Measurements from ENCODE around the gene LUC7L2.
"Not testable (repeated sequence)": the region's sequence is repeated elsewhere in the genome, so short reads cannot be mapped to it uniquely, and the experiment has no call there.

Gene LUC7L2

DNA sequence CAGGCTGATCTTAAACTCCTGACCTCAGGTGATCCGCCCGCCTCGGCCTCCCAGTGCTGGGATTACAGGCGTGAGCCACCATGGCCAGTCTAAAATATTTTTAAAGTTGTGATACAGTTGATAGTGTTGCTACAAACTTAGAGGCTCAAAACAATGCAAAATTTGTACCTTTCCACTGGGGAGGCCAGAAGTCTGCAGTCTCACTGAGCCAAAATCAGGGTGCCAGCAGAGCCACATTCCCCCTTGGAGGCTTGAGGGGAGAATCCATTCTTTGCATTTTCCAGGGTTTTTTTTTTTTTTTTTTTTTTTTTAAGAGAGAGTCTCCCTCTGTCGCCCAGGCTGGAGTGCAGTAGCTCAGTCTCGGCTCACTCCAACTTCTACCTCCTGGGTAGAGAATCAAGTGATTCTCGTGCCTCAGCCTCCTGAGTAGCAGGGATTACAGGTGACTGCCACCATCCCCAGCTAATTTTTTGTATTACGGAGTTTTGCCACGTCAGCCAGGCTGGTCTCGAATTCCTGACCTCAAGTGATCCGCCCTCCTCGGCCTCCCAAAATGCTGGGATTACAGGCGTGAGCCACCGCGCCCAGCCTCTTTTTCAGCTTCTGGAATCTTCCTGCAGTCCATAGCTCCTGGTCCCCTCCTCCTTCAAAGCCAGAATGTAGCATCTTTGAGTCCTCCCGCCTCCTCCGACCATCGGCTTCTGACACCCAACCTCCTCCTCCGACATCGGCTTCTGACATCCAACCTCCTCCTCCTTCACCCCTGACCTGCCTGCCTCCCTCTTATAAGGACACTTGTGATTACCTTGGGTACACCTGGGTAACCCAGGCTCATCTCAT lies 86.6 kb downstream of the LUC7L2 start:
- DNase-seq (ENCODE audit: low spot score), result no peak

DNA sequence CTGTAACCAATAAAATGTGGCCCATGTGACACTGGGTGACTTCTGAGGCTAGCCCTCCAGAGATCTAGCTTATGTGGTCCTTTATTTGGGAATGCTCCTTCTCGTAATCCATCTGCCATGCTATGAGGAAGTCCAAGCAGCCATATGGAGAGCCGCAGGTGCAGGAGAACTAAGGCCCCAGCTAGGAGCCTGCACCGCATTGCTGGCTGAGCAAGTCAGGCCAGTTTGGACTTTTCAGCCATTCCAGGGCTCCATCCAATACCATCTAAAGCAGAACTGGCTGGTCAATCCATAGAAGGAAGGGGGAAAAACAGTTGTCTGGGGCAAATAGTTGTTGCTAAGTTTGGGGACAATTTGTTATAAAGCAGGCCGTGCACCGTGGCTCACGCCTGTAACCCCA lies 91.2 kb downstream of the LUC7L2 start:
- no peak for DNase-seq (ENCODE audit: low spot score)

DNA sequence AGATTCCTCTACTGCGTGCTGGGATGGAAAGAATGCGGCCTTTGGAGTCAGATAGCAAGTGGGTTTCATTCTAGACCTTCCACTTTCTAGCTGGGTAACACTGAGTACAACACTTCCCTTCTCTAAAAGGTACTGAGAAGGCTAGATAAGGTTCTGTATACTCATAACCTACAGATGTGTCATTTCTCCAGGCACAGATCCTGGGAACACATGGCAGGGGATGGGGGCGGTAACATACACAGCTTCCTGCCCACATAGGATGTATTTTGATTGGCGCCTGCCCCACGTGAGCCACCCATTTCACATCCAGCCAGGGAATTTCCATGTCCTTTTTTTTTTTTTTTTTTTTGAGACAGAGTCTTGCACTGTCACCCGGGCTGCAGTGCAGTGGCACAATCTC lies 91.9 kb downstream of the LUC7L2 start:
- no peak for DNase-seq (ENCODE audit: low spot score)

DNA sequence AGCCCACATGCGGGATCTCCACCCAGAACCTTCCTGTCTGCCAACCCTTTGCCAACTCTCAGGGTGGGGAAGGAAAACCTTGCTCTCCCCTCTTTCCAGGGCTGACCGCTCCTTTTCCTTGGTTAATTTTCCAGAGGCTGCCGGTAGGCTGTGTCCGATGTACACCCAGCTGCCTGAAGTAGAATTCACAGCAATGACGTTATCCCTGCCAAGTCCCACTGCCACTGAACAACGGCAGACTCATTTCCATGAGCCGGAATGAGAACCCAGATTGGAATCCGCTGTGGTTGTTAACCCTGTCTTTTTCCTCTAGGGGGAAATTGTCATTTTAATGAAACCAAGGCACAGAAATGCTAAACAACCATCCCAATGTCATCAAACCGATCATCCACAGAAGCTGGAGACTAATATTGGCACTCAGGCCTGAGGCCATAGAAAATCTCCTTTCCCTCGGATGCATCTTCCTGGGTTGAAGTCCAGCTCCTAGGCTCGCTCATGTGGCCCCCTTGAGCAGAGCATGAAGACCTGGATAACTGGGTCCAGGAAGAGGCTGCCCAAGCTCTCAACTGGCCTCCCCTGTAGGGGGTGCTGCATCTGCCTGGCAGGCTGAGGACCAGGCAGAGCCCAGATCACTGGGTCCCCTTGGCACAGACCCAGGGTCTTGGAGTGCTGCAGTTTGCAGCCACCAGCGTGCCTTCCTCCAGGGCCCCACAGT lies 93.4 kb downstream of the LUC7L2 start:
- peak; percentile 83 for DNase-seq (ENCODE audit: low spot score)

DNA sequence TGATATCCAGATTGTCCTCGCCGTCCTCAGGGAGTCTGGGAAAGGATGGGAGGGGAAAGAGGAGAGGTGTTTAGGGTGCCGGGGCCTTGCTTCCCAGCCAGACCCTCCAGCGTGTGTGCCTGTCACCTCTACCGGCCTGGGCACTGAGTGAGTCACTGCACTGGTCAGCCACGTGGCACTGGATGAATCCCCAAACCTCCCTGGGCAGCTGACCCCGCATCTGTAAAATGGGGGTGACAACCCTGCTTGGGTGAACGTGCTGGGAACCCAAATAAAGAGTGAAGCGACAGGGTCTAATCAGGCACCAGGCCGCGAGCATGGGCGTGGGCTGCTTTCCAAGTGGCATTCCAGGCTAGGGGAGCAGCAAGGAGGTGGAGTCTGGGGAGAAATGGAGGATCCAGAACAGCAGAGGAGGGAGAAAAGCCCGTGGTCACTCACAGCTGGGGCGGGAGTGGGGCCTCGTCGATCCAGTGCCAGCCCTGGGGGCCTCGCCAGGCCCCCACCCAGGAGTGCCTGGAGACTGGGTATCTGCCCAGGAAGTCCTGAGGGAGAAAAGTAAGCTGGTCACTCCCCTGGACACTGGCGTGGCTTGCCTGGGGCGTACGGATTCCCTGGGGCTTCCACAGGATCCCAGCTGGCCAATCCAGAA lies 94.1 kb downstream of the LUC7L2 start:
- no peak for DNase-seq (ENCODE audit: low spot score)

DNA sequence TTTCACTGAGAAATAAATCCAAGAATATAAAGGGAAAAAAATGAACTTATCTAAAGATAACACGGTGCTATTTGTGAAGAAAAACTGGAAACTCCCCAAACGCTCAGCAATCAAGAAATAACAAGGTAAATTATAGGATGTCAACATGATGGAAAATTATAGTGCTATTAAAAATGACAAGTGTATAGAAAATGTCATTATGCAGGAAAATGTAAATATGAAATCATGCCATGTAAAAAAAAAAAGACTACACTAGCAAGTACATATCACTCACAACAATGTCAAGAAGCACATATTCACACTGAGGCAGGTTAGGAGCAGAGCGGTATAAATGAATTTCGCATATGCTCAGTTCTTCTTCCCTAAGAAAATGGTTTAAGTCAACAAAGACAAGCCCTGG lies 96.1 kb downstream of the LUC7L2 start:
- DNase-seq (ENCODE audit: low spot score), result no peak

DNA sequence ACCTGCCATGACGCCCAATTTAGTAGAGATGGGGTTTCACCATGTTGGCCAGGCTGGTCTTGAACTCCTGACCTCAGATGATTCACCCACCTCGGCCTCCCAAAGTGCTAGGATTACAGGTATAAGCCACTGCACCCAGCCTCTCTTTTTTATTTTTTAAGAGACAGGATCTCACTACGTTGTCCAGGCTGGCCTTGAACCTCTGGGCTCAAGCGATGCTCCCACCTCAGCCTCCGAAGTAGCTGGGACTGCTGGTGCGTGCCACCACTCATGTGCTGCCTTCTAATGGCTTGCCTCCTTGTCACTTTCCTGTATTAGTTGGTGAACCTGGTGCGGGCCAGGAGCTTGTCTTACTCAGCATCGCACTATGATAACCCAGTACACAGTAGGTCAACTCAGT lies 96.8 kb downstream of the LUC7L2 start:
- DNase-seq (ENCODE audit: low spot score), result no peak

DNA sequence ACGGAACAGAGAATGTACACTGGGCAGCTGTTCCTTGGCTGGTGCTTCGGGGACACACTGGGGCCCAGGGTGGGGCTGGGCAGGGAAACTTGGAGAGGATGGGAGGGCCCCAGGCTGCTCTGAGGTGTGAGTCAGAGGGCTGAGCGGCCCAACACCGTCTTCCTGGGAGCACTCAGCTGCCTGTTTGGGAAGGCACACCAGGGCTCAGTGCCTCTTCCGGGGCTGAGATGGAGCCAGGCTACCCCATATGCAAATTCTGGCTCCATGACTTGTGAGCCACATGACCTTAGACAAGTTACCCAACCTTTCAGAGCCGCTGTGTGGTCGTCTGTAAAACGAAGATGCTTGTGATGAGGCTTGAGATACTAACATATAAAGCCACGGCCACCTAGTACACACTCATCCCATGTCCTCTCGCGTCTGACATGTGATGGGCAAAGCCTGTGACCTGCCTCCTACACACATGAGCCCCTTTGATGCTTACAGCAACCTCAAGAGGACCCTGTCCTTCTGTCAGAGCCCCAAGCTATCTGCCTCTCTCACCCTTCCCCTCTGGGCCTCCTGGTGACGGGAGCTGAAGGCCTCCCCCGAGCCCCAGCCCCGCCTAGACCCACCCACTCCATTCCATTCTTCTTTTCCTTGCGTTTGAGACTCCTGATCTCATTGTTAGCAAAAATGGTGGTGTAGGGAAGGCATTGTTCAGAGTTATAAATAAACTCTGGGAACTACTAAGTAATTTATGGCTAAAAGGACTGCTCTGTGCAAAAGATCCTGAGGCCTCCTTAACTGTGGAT lies 97.7 kb downstream of the LUC7L2 start:
- DNase-seq (ENCODE audit: low spot score), result peak; percentile 52

DNA sequence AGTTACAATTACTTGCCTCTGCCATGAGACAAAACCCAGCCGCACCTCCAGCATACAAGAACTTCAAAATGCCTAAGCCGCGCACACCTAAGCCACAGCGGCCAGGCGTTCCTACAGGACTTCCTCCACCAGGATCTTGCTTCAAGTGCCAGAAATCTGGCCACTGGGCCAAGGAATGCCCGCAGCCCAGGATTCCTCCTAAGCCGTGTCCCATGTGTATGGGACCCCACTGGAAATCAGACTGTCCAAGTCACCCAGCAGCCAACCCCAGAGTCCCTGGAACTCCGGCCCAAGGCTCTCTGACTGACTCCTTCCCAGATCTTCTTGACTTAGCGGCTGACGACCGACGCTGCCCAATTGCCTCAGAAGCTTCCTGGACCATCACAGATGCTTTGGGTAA lies 103.7 kb downstream of the LUC7L2 start:
- not testable (repeated sequence) for DNase-seq (ENCODE audit: low spot score)

DNA sequence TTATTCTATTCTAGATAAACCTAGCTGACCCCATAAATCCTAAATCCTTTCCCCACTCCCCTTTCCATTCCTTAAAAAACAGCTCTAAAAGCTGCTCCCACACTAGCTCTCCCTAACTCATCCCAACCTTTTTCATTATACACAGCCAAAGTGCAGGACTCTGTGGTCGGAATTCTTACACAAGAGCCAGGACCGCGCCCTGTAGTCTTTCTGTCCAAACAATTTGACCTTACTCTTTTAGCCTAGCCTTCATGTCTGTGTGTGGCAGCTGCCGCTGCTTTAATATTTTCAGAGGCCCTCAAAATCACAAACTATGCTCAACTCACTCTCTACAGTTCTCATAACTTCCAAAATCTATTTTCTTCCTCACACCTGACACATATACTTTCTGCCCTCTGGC lies 104.8 kb downstream of the LUC7L2 start:
- not testable (repeated sequence) for DNase-seq (ENCODE audit: low spot score)

DNA sequence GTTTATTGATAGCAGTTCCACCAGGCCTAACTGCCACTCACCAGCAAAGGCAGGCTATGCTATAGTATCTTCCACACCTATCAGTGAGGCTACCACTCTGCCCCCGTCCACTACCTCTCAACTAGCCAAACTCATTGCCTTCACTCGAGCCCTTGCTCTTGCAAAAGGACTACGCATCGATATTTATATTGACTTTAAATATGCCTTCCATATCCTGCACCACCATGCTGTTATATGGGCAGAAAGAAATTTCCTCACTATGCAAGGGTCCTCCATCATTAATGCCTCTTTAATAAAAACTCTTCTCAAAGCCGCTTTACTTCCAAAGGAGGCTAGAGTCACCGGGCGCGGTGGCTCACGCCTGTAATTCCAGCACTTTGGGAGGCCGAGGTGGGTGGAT lies 105.4 kb downstream of the LUC7L2 start:
- DNase-seq (ENCODE audit: low spot score), result not testable (repeated sequence)

DNA sequence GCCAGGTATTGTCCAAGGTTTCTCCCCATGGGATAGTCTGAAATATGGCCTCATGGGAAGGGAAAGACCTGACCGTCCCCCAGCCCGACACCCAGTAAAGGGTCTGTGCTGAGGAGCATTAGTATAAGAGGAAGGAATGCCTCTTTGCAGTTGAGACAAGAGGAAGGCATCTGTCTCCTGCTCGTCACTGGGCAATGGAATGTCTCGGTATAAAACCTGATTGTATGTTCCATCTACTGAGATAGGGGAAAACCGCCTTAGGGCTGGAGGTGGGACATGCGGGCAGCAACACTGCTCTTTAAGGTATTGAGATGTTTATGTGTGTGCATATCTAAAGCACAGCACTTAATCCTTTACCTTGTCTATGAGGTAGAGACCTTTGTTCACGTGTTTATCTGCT lies 108.0 kb downstream of the LUC7L2 start:
- not testable (repeated sequence) for DNase-seq (ENCODE audit: low spot score)

DNA sequence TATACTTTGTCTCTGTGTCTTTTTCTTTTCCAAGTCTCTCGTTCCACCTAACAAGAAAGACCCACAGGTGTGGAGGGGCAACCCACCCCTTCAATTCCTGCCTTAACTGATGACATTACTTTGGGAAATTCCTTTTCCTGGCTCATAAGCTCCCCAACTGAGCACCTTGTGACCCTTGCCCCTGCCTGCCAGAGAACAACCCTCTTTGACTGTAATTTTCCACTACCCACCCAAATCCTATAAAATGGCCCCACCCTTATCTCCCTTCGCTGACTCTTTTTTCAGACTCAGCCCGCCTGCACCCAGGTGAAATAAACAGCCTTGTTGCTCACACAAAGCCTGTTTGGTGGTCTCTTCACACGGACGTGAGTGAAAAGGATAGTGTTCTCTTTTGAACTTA lies 108.6 kb downstream of the LUC7L2 start:
- DNase-seq (ENCODE audit: low spot score), result not testable (repeated sequence)

DNA sequence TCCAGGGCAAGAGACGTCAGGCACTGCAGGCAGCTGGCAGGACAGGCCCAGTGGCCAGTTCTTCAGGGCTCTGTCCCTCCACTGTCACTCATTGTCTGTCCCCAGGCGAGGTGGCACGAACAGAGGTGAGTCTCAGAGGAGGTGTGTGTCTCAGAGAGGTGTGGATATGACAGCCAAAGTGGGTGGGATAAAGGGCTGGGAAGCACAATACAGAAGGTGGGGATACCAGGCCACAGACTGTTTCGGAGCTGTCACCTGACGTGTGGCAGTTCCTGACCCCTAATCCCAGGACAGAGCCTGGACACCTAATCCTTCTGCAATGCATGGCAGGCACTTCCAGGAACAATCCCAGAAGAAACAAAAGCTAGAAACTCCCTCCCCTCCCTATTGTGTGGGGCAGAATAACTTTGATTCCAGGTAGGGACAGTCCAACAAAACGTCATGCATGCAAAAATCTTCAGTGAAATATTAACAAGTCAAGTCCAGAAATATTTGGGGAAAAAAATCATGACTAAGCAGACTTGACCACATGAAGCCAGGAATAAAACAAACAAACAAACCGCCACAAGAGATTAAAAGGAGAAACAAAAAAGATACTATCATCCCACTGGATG lies 112.2 kb downstream of the LUC7L2 start:
- no peak for DNase-seq (ENCODE audit: low spot score)
